ENCODE measurements around the gene PADI6. TPM values are rescaled to one million over a fixed set of nuclear protein-coding genes. Genes with fewer than 3 reads are reported as not detected.

Gene PADI6
- total RNA-seq, 1 donor from 2014 or later: not detected

- H3K27ac Mint-ChIP-seq: no peak overlapping the region
- H3K4me1 Mint-ChIP-seq: no peaks in the 10 kb centered on the region
- intact Hi-C loops (cut with micrococcal nuclease): no loop called here
- H3K4me3 Mint-ChIP-seq: no peak overlapping the region
- H3K36me3 Mint-ChIP-seq (ENCODE audit: low read depth): no peaks in the 10 kb centered on the region
- no peaks in the 10 kb centered on the region for H3K9me3 Mint-ChIP-seq
- H3K27me3 Mint-ChIP-seq: peaks cover 2% of the 10 kb centered on the region
- DNase-seq: no peak
Measured at GRCh38 chr1:17365293-17365692, 6.7 kb upstream of the PADI6 start.

GRCh38 chr1:17369466-17369865, 2.5 kb upstream of the PADI6 start:
- no peaks in the 10 kb centered on the region for H3K9me3 Mint-ChIP-seq
- no peak overlapping the region for H3K4me3 Mint-ChIP-seq
- H3K4me1 Mint-ChIP-seq: no peaks in the 10 kb centered on the region
- intact Hi-C loops (cut with micrococcal nuclease): no loop called here
- H3K27me3 Mint-ChIP-seq: peaks cover 2% of the 10 kb centered on the region
- no peak overlapping the region for H3K27ac Mint-ChIP-seq
- no peaks in the 10 kb centered on the region for H3K36me3 Mint-ChIP-seq (ENCODE audit: low read depth)
- no peak for DNase-seq

GRCh38 chr1:17370618-17371017, 1.4 kb upstream of the PADI6 start:
- H3K27ac Mint-ChIP-seq: no peak overlapping the region
- no peak overlapping the region for H3K4me3 Mint-ChIP-seq
- intact Hi-C loops (cut with micrococcal nuclease): no loop called here
- H3K9me3 Mint-ChIP-seq: no peaks in the 10 kb centered on the region
- no peaks in the 10 kb centered on the region for H3K36me3 Mint-ChIP-seq (ENCODE audit: low read depth)
- H3K4me1 Mint-ChIP-seq: no peaks in the 10 kb centered on the region
- H3K27me3 Mint-ChIP-seq: peaks cover 2% of the 10 kb centered on the region
- no peak for DNase-seq

- H3K36me3 Mint-ChIP-seq (ENCODE audit: low read depth): no peaks in the 10 kb centered on the region
- intact Hi-C loops (cut with micrococcal nuclease): no loop called here
Measured at GRCh38 chr1:17372955-17373354, 959 bp downstream of the PADI6 start.

GRCh38 chr1:17375651-17376050, 3.7 kb downstream of the PADI6 start:
- Mint-ChIP-seq H3K27me3 (no peaks in the 10 kb centered on the region), H3K27ac (no peak overlapping the region), H3K36me3 (ENCODE audit: low read depth) (no peaks in the 10 kb centered on the region), H3K9me3 (no peaks in the 10 kb centered on the region), H3K4me3 (no peak overlapping the region), H3K4me1 (no peaks in the 10 kb centered on the region)
- DNase-seq: no peak
- intact Hi-C loops (cut with micrococcal nuclease): no loop called here

More at GRCh38 chr1:17372955-17373354, 959 bp downstream of the PADI6 start:
- Mint-ChIP-seq H3K27ac (no peak overlapping the region), H3K4me1 (no peaks in the 10 kb centered on the region), H3K4me3 (no peak overlapping the region), H3K9me3 (no peaks in the 10 kb centered on the region), H3K27me3 (peaks cover 2% of the 10 kb centered on the region)
- no peak for DNase-seq

- no peaks in the 10 kb centered on the region for H3K4me1 Mint-ChIP-seq
- H3K36me3 Mint-ChIP-seq (ENCODE audit: low read depth): no peaks in the 10 kb centered on the region
- no peaks in the 10 kb centered on the region for H3K9me3 Mint-ChIP-seq
- intact Hi-C loops (cut with micrococcal nuclease): no loop called here
- H3K27me3 Mint-ChIP-seq: no peaks in the 10 kb centered on the region
- no peak overlapping the region for H3K4me3 Mint-ChIP-seq
- no peak for DNase-seq
- no peak overlapping the region for H3K27ac Mint-ChIP-seq
Measured at GRCh38 chr1:17377325-17377953, 5.4 kb downstream of the PADI6 start.

- H3K4me1 Mint-ChIP-seq: no peaks in the 10 kb centered on the region
- H3K4me3 Mint-ChIP-seq: no peak overlapping the region
- H3K27ac Mint-ChIP-seq: no peak overlapping the region
- no peaks in the 10 kb centered on the region for H3K36me3 Mint-ChIP-seq (ENCODE audit: low read depth)
- intact Hi-C loops (cut with micrococcal nuclease): no loop called here
- no peaks in the 10 kb centered on the region for H3K27me3 Mint-ChIP-seq
- no peaks in the 10 kb centered on the region for H3K9me3 Mint-ChIP-seq
- DNase-seq: no peak
Measured at GRCh38 chr1:17381161-17381560, 9.2 kb downstream of the PADI6 start.

GRCh38 chr1:17392199-17392740, 20.3 kb downstream of the PADI6 start:
- Mint-ChIP-seq H3K36me3 (ENCODE audit: low read depth) (no peaks in the 10 kb centered on the region), H3K27me3 (no peaks in the 10 kb centered on the region), H3K4me1 (peaks cover 2% of the 10 kb centered on the region), H3K9me3 (no peaks in the 10 kb centered on the region), H3K4me3 (no peak overlapping the region), H3K27ac (no peak overlapping the region)
- intact Hi-C loops (cut with micrococcal nuclease): no loop called here
- DNase-seq: no peak

- Mint-ChIP-seq H3K4me3 (no peak overlapping the region), H3K27ac (no peak overlapping the region), H3K9me3 (no peaks in the 10 kb centered on the region), H3K4me1 (peaks cover 2% of the 10 kb centered on the region), H3K27me3 (no peaks in the 10 kb centered on the region), H3K36me3 (ENCODE audit: low read depth) (no peaks in the 10 kb centered on the region)
- intact Hi-C loops (cut with micrococcal nuclease): no loop called here
- DNase-seq: no peak
Measured at GRCh38 chr1:17393230-17393629, 21.2 kb downstream of the PADI6 start.

GRCh38 chr1:17397910-17398695, 26.1 kb downstream of the PADI6 start:
- Mint-ChIP-seq H3K9me3 (no peaks in the 10 kb centered on the region), H3K4me1 (peaks cover 1% of the 10 kb centered on the region), H3K36me3 (ENCODE audit: low read depth) (no peaks in the 10 kb centered on the region), H3K4me3 (no peak overlapping the region), H3K27me3 (no peaks in the 10 kb centered on the region), H3K27ac (no peak overlapping the region)
- DNase-seq: no peak
- intact Hi-C loops (cut with micrococcal nuclease): no loop called here

- H3K9me3 Mint-ChIP-seq: no peaks in the 10 kb centered on the region
- H3K27ac Mint-ChIP-seq: no peak overlapping the region
- no peak for DNase-seq
- H3K4me1 Mint-ChIP-seq: no peaks in the 10 kb centered on the region
- intact Hi-C loops (cut with micrococcal nuclease): no loop called here
- H3K4me3 Mint-ChIP-seq: no peak overlapping the region
- H3K27me3 Mint-ChIP-seq: no peaks in the 10 kb centered on the region
- H3K36me3 Mint-ChIP-seq (ENCODE audit: low read depth): peaks cover 3% of the 10 kb centered on the region
Measured at GRCh38 chr1:17400725-17401341, 28.8 kb downstream of the PADI6 start.

GRCh38 chr1:17401841-17402240, 29.8 kb downstream of the PADI6 start:
- H3K27me3 Mint-ChIP-seq: no peaks in the 10 kb centered on the region
- DNase-seq: no peak
- peaks cover 5% of the 10 kb centered on the region for H3K36me3 Mint-ChIP-seq (ENCODE audit: low read depth)
- intact Hi-C loops (cut with micrococcal nuclease): no loop called here
- H3K4me3 Mint-ChIP-seq: no peak overlapping the region
- no peak overlapping the region for H3K27ac Mint-ChIP-seq
- no peaks in the 10 kb centered on the region for H3K4me1 Mint-ChIP-seq
- H3K9me3 Mint-ChIP-seq: no peaks in the 10 kb centered on the region

- H3K9me3 Mint-ChIP-seq: no peaks in the 10 kb centered on the region
- no peak overlapping the region for H3K4me3 Mint-ChIP-seq
- H3K4me1 Mint-ChIP-seq: no peaks in the 10 kb centered on the region
- no peak overlapping the region for H3K27ac Mint-ChIP-seq
- intact Hi-C loops (cut with micrococcal nuclease): no loop called here
- H3K36me3 Mint-ChIP-seq (ENCODE audit: low read depth): peaks cover 14% of the 10 kb centered on the region
- DNase-seq: no peak
- H3K27me3 Mint-ChIP-seq: no peaks in the 10 kb centered on the region
Measured at GRCh38 chr1:17403081-17403480, 31.1 kb downstream of the PADI6 start.

GRCh38 chr1:17404034-17404684, 32.2 kb downstream of the PADI6 start:
- H3K27me3 Mint-ChIP-seq: no peaks in the 10 kb centered on the region
- H3K4me1 Mint-ChIP-seq: no peaks in the 10 kb centered on the region
- no peak overlapping the region for H3K27ac Mint-ChIP-seq
- no peak for DNase-seq
- intact Hi-C loops (cut with micrococcal nuclease): no loop called here
- H3K4me3 Mint-ChIP-seq: no peak overlapping the region
- H3K9me3 Mint-ChIP-seq: no peaks in the 10 kb centered on the region
- peaks cover 25% of the 10 kb centered on the region for H3K36me3 Mint-ChIP-seq (ENCODE audit: low read depth)
